Measurements from ENCODE around the gene ADGRB2. TPM values are rescaled to one million over a fixed set of nuclear protein-coding genes. Genes with fewer than 3 reads are reported as not detected.
A peak's percentile ranks its signal among the peaks of the same experiment; 100 is the strongest.

Gene ADGRB2
- total RNA-seq, 2 experiments from 2014 or later, result 0.39 to 0.71 TPM

DNA sequence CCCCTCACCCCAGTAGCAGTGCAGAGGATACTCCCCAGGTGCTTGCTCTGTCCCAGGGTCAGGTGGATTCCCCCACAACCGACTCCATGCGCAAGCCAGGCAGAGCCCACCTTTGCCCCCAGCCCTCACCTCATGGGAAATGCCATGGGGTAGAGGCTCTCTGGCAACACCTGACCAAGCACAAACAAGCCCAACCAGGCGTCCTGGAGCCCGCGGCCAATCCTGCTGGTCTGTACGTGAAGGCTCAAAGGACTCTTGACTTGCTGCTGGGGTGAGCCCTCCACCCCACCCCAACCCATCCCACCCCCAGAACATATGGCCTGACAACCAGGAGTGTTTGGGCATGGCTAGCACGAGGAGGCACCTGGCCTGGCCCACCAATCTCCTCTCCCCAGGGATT, 1.8 kb downstream of the ADGRB2 start:
- ChIA-PET POLR2A (interaction anchor here (0.9 to 1.7 kb wide), 4 partner anchors 27 to 311 kb away, joined by 3 to 13 read pairs (median 4); partner anchors contain the start of genes PTP4A2 and TMEM39B), CTCF (interaction anchor here (0.7 to 1.4 kb wide), 9 partner anchors 11 to 202 kb away, joined by 3 to 35 read pairs (median 4); no protein-coding TSS in a partner anchor)
- Mint-ChIP-seq H3K27me3 (peaks cover 15% of the 10 kb centered on the region), H3K27ac (no peak overlapping the region), H3K4me1 (ENCODE audit: low read depth) (peaks cover 26% of the 10 kb centered on the region), H3K36me3 (ENCODE audit: low read depth) (no peaks in the 10 kb centered on the region), H3K9me3 (no peaks in the 10 kb centered on the region), H3K4me3 (peak overlapping the region; percentile 76)
- DNase-seq (no peak), ATAC-seq (ENCODE audit: poor library complexity) (no peak)
- TF ChIP-seq, protein P1, sequence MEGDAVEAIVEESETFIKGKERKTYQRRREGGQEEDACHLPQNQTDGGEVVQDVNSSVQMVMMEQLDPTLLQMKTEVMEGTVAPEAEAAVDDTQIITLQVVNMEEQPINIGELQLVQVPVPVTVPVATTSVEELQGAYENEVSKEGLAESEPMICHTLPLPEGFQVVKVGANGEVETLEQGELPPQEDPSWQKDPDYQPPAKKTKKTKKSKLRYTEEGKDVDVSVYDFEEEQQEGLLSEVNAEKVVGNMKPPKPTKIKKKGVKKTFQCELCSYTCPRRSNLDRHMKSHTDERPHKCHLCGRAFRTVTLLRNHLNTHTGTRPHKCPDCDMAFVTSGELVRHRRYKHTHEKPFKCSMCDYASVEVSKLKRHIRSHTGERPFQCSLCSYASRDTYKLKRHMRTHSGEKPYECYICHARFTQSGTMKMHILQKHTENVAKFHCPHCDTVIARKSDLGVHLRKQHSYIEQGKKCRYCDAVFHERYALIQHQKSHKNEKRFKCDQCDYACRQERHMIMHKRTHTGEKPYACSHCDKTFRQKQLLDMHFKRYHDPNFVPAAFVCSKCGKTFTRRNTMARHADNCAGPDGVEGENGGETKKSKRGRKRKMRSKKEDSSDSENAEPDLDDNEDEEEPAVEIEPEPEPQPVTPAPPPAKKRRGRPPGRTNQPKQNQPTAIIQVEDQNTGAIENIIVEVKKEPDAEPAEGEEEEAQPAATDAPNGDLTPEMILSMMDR (IDR thresholded peaks at IDR 0.05), result no peak
- no peaks in the 10 kb centered on the region for H3K36me3 ChIP-seq (ENCODE audit: insufficient read depth, low read length)
- peaks cover 11% of the 10 kb centered on the region in 2 experiments for H3K27me3 ChIP-seq (ENCODE audit: control insufficient read depth in 1 of 2, insufficient read depth in 2 of 2, low read length in 2 of 2)
- intact Hi-C loops (cut with DNase I, micrococcal nuclease), result loop anchor here (1.0 to 5.0 kb wide), 4 partner anchors 27 to 310 kb away; partner anchors contain the start of gene TMEM39B (in 1 of the 2)
- peaks cover 46% of the 10 kb centered on the region for H3K4me1 ChIP-seq (ENCODE audit: insufficient read depth, low read length)
- H3K9me3 ChIP-seq (ENCODE audit: control insufficient read depth in 1 of 2, insufficient read depth in 1 of 2, low read length in 2 of 2), result peaks cover 0 to 4% of the 10 kb centered on the region in 2 experiments
- H3K27ac ChIP-seq (ENCODE audit: low read depth in 1 of 2, low read length in 2 of 2), result no peak overlapping the region
- H3K4me3 ChIP-seq (ENCODE audit: low read length), result no peak overlapping the region

DNA sequence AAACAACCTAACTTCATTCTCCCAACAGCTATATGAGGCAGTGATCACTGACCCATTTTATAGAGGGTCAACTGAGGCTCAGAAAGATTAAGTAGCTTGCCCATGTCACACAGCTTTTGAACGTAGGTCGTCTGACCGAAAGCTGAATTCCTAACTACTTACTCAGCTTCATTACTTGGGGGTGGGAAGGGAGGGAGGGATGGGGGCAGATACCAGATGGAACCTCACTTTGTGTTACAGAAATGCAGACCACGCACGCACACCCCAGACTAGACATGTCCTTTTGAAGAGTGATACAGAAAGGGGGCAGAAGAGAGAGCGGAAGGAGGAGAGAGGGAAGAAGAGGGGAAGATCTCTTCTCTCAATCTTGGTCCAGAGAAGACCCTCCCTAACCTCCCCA, 2.3 kb downstream of the ADGRB2 start:
- H3K4me3 Mint-ChIP-seq, result peak overlapping the region; percentile 76
- TF ChIP-seq, protein P1 (IDR thresholded peaks at IDR 0.05), result no peak
- no peak for DNase-seq
- Histone ChIP-seq H3K4me3 (ENCODE audit: low read length) (no peak overlapping the region), H3K36me3 (ENCODE audit: insufficient read depth, low read length) (no peaks in the 10 kb centered on the region), H3K27ac (ENCODE audit: low read depth in 1 of 2, low read length in 2 of 2) (no peak overlapping the region), H3K9me3 (ENCODE audit: control insufficient read depth in 1 of 2, insufficient read depth in 1 of 2, low read length in 2 of 2) (peaks cover 0 to 4% of the 10 kb centered on the region in 2 experiments), H3K27me3 (ENCODE audit: control insufficient read depth in 1 of 2, insufficient read depth in 2 of 2, low read length in 2 of 2) (peaks cover 11% of the 10 kb centered on the region in 2 experiments), H3K4me1 (ENCODE audit: insufficient read depth, low read length) (peaks cover 46% of the 10 kb centered on the region)
- intact Hi-C loops (cut with DNase I, micrococcal nuclease), result loop anchor here (1.0 to 5.0 kb wide), 4 partner anchors 27 to 310 kb away; partner anchors contain the start of gene TMEM39B (in 1 of the 2)
- no peaks in the 10 kb centered on the region for H3K36me3 Mint-ChIP-seq (ENCODE audit: low read depth)
- ChIA-PET POLR2A (no interaction called here), CTCF (interaction anchor here (0.7 to 2.3 kb wide), 2 partner anchors 17 to 27 kb away, joined by 3 to 14 read pairs; no protein-coding TSS in a partner anchor)
- ATAC-seq (ENCODE audit: poor library complexity), result no peak
- H3K9me3 Mint-ChIP-seq, result no peaks in the 10 kb centered on the region
- peaks cover 26% of the 10 kb centered on the region for H3K4me1 Mint-ChIP-seq (ENCODE audit: low read depth)
- H3K27ac Mint-ChIP-seq, result no peak overlapping the region
- H3K27me3 Mint-ChIP-seq, result peaks cover 15% of the 10 kb centered on the region

DNA sequence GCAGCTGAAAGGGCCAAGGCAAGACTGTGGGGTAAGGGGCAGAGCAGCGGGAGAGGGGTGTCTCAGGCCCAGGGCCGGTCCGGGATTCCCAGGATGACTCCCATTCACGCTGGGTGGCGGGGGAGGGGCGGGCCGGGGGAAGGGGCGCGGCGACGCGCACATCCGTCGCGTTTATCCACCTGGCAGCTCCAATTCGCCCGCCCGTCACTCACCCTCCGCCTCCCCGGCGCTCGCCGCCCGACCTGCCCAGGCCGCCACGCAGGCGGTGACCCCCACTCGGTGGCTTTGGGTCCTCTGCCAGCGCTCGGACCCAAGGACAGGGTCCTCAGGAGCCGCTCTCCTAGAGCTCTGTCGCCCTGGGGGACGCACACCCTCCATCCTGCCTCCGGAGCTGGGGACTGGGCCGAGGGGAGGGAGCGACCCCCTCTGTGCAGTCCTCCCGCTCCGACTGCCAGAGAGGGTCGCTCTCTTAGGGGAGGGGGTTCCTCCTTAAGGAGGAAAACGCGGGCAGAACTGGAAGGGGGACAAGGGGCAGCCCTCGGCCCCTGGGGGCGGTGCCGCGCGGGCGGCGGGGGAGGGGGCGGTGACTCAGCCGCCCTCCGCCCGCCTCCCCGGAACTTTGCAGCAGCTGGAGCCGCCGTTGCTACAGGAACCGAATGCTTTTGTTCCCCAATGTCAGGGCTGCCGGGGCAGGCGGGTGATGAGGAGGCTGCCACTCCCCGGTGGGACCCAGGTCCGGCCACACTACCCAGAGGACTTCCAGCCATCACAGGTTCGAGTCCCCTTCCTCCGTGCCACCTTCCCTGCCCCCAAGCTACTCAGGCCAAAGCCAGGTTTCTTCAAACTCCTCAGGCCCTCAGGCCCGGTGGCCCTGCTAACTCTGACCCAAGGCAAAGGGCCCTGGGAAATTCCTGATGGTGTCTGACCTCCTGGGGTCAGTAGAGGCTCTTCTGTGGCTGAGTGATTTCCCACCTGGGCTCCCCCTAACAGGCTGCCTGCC, 3.4 kb downstream of the ADGRB2 start:
- Histone ChIP-seq H3K36me3 (ENCODE audit: insufficient read depth, low read length) (no peaks in the 10 kb centered on the region), H3K4me3 (ENCODE audit: low read length) (peak overlapping the region; percentile 69), H3K27ac (ENCODE audit: low read depth in 1 of 2, low read length in 2 of 2) (no peak overlapping the region), H3K4me1 (ENCODE audit: insufficient read depth, low read length) (peaks cover 46% of the 10 kb centered on the region), H3K27me3 (ENCODE audit: control insufficient read depth in 1 of 2, insufficient read depth in 2 of 2, low read length in 2 of 2) (peaks cover 11% of the 10 kb centered on the region in 2 experiments), H3K9me3 (ENCODE audit: control insufficient read depth in 1 of 2, insufficient read depth in 1 of 2, low read length in 2 of 2) (peaks cover 0 to 4% of the 10 kb centered on the region in 2 experiments)
- CTCF ChIA-PET, result interaction anchor here (1.6 to 2.3 kb wide), 3 partner anchors 15 to 203 kb away, joined by 7 to 14 read pairs (median 7); no protein-coding TSS in a partner anchor
- Mint-ChIP-seq H3K4me1 (ENCODE audit: low read depth) (peaks cover 26% of the 10 kb centered on the region), H3K9me3 (no peaks in the 10 kb centered on the region), H3K4me3 (peak overlapping the region; percentile 76), H3K27ac (no peak overlapping the region), H3K36me3 (ENCODE audit: low read depth) (no peaks in the 10 kb centered on the region), H3K27me3 (peaks cover 15% of the 10 kb centered on the region)
- POLR2A ChIA-PET, result interaction anchor here (0.6 to 2.3 kb wide), 3 partner anchors 29 to 116 kb away, joined by 3 to 8 read pairs (median 3); partner anchors contain the start of gene PEF1
- DNase-seq (peak; percentile 51 to 84 (median 64)), ATAC-seq (ENCODE audit: poor library complexity) (peak; percentile 68)
- intact Hi-C loops (cut with DNase I, micrococcal nuclease), result loop anchor here (5.0 kb wide), 3 partner anchors 202 to 312 kb away; partner anchors contain the start of gene TMEM39B (in 1 of the 2)
- TF ChIP-seq, protein P1 (IDR thresholded peaks at IDR 0.05), result no peak

Measured in CD4-positive, alpha-beta T cell (primary cell).